MCF 10A (cell line): Measurements from ENCODE around the gene GLYATL1. TPM values are rescaled to one million over a fixed set of nuclear protein-coding genes. Genes with fewer than 3 reads are reported as not detected.

Experiments used
- BruUV-seq: library from RNA; stranded (reverse); fragments of 400-500 nt; replicated peaks from 2 replicates; lab custom pipeline; 2021; lab: Mats Ljungman, UMichigan
- CTCF ChIA-PET: fragments of 300-600 bp; sonication (Branson Sonifier 250); formaldehyde crosslinking; extraction: SDS; loops from one replicate; lab custom pipeline; 2021; ENCODE audit warnings: antibody characterized with exemption, inconsistent platforms; lab: Yijun Ruan, JAX
- POLR2A ChIA-PET: fragments of 300-600, 350-650 bp; sonication (Branson Sonifier 250); formaldehyde crosslinking; extraction: SDS; loops from one replicate; lab custom pipeline; 2020; ENCODE audit warnings: antibody characterized with exemption, inconsistent platforms; lab: Yijun Ruan, JAX
- DNase-seq: peaks from one replicate; pipeline ENCODE4 v3.0.0-alpha.2; 2018; ENCODE audit not compliant: unreplicated experiment
- H3K27ac Mint-ChIP-seq: one replicate; pipeline ENCODE4 v1.8.0; 2022; ENCODE audit warnings: mild to moderate bottlenecking, low read depth, mixed read lengths; ENCODE audit not compliant: unreplicated experiment
- H3K27me3 Mint-ChIP-seq: one replicate; pipeline ENCODE4 v1.8.0; 2022; ENCODE audit warnings: mixed read lengths; ENCODE audit not compliant: insufficient read depth, unreplicated experiment
- H3K36me3 Mint-ChIP-seq: one replicate; pipeline ENCODE4 v1.8.0; 2022; ENCODE audit warnings: mild to moderate bottlenecking, moderate library complexity, mixed read lengths; ENCODE audit not compliant: insufficient read depth, unreplicated experiment
- H3K4me1 Mint-ChIP-seq: one replicate; pipeline ENCODE4 v1.8.0; 2022; ENCODE audit warnings: mixed read lengths; ENCODE audit not compliant: insufficient read depth, unreplicated experiment
- H3K4me3 Mint-ChIP-seq: one replicate; pipeline ENCODE4 v1.8.0; 2022; ENCODE audit warnings: mild to moderate bottlenecking, moderate library complexity, mixed read lengths; ENCODE audit not compliant: unreplicated experiment
- H3K9me3 Mint-ChIP-seq: one replicate; pipeline ENCODE4 v1.8.0; 2022; ENCODE audit warnings: mixed read lengths; ENCODE audit not compliant: unreplicated experiment
- intact Hi-C: fragments of 100-400 bp; cut with micrococcal nuclease; formaldehyde crosslinking; loops from 2 replicates; pipeline ENCODE4 v1.14.1; 2022
- total RNA-seq: library from RNA; stranded (reverse); gene quantifications from 2 replicates; pipeline ENCODE4 v1.2.3, GENCODE V29; 2022
- TF ChIP-seq, protein P1 (sequence below): fragments of 200-600 bp; IDR thresholded peaks from one replicate; pipeline ENCODE4 v1.8.0; 2022; ENCODE audit warnings: antibody characterized with exemption, mild to moderate bottlenecking; ENCODE audit not compliant: unreplicated experiment

GLYATL1 gene
- total RNA-seq, 1 experiment from 2014 or later = not detected

DNA sequence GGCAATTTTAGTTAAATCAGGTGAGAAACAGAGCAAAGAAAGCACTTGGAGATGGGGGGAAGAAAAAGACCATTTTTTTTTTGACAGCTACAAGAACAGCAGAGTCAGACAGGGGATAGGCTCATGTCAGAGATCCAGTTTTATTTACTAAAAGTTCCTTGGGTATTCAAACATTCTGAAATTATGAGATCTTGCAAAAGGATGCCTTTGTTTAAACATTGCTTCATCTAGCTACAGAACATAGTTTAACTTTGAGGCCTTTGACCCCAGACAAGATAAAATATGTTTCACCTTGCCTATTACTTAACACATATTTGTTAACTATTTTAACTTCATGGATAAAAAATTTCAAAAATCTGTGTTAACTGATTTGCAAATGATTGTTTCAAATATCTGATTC, 6.4 kb downstream of the GLYATL1 start:
- Mint-ChIP-seq H3K4me3 (no peak overlapping the region), H3K36me3 (no peaks in the 10 kb centered on the region), H3K27me3 (no peaks in the 10 kb centered on the region), H3K9me3 (no peaks in the 10 kb centered on the region), H3K27ac (no peak overlapping the region), H3K4me1 (no peaks in the 10 kb centered on the region)
- no peak for DNase-seq
- TF ChIP-seq, protein P1, sequence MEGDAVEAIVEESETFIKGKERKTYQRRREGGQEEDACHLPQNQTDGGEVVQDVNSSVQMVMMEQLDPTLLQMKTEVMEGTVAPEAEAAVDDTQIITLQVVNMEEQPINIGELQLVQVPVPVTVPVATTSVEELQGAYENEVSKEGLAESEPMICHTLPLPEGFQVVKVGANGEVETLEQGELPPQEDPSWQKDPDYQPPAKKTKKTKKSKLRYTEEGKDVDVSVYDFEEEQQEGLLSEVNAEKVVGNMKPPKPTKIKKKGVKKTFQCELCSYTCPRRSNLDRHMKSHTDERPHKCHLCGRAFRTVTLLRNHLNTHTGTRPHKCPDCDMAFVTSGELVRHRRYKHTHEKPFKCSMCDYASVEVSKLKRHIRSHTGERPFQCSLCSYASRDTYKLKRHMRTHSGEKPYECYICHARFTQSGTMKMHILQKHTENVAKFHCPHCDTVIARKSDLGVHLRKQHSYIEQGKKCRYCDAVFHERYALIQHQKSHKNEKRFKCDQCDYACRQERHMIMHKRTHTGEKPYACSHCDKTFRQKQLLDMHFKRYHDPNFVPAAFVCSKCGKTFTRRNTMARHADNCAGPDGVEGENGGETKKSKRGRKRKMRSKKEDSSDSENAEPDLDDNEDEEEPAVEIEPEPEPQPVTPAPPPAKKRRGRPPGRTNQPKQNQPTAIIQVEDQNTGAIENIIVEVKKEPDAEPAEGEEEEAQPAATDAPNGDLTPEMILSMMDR = no peak
- no TSS peak for BruUV-seq
- ChIA-PET CTCF (interaction anchor here (0.6 to 0.9 kb wide), 2 partner anchors 10 to 20 kb away, joined by 3 to 4 read pairs; no protein-coding TSS in a partner anchor), POLR2A (no interaction called here)
- intact Hi-C loops = no loop called here

DNA sequence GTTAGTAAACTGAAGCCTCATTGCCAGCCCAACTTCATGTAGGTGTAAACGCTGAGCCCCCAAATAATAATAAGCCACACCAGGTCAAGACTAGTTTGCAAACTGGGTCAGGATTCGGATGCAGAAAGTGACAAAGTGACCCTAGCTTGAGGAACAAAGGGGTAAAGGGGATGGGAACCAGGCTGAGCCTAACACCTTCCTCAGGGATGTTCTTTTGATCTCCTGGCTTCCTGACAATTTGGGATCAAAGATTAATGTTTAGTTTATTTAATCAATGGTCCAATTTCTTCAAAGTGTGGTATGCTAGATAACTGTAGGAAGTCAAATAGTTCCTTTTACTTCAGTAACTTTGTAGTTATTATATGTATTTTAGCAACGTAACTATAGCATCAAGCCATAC, 9.9 kb downstream of the GLYATL1 start:
- Mint-ChIP-seq H3K4me1 (no peaks in the 10 kb centered on the region), H3K27ac (no peak overlapping the region), H3K9me3 (no peaks in the 10 kb centered on the region), H3K27me3 (no peaks in the 10 kb centered on the region), H3K4me3 (no peak overlapping the region), H3K36me3 (no peaks in the 10 kb centered on the region)
- CTCF ChIA-PET = interaction anchor here (0.7 kb wide), 1 partner anchor 161 kb away, joined by 3 read pairs; no protein-coding TSS in a partner anchor
- BruUV-seq = no TSS peak
- POLR2A ChIA-PET = no interaction called here
- TF ChIP-seq, protein P1 = no peak
- no peak for DNase-seq
- intact Hi-C loops = no loop called here

DNA sequence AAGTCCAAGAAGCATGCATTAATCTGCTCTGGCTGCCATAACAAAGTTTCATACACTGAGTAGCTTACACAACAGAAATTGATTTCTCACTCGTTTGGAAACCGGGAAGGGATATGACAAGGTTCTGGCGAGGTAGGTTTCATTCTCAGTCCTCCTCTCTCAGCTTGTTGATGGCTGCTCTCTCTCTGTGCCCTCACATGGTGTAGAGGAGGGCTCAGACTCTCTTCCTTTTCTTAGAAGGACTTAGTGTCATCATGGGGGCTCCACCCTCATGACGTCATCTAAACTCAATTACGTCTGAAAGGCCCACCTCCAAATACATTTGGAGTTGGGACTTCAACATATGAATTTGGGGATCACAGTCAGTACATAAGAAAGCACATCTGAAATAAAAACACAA, 18.6 kb downstream of the GLYATL1 start:
- DNase-seq = no peak
- BruUV-seq = no TSS peak
- H3K27ac Mint-ChIP-seq = no peak overlapping the region
- H3K36me3 Mint-ChIP-seq = no peaks in the 10 kb centered on the region
- ChIA-PET POLR2A (no interaction called here), CTCF (interaction anchor here (0.5 to 1.6 kb wide), 2 partner anchors 200 to 385 kb away, joined by 3 to 6 read pairs; no protein-coding TSS in a partner anchor)
- no peaks in the 10 kb centered on the region for H3K4me1 Mint-ChIP-seq
- no peaks in the 10 kb centered on the region for H3K27me3 Mint-ChIP-seq
- TF ChIP-seq, protein P1 = no peak
- no peaks in the 10 kb centered on the region for H3K9me3 Mint-ChIP-seq
- H3K4me3 Mint-ChIP-seq = no peak overlapping the region
- intact Hi-C loops = no loop called here

DNA sequence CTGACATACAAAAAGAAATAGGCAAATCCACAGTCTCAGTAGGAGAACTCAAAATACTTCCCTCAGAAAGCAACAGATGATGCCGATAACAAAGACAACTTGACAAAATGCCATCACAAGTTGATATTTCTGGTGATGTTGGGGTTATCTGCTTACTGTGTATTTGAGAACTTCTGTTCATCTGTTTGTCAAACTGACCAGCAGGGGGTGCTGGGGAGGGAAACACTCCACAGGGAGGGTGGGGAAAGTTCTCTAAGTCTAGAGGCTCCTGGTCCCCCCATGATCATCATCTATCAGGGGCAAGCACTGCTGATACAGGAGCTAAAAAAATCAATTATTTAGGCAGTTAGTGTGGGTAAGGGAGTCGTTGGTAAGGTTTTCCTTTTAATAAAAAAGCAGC, 19.2 kb downstream of the GLYATL1 start:
- ChIA-PET CTCF (interaction anchor here (1.6 kb wide), 1 partner anchor 200 kb away, joined by 6 read pairs; no protein-coding TSS in a partner anchor), POLR2A (no interaction called here)
- BruUV-seq = no TSS peak

More for the DNA sequence above, 19.2 kb downstream of the GLYATL1 start:
- Mint-ChIP-seq H3K27me3 (no peaks in the 10 kb centered on the region), H3K4me1 (no peaks in the 10 kb centered on the region), H3K9me3 (no peaks in the 10 kb centered on the region), H3K4me3 (no peak overlapping the region), H3K36me3 (no peaks in the 10 kb centered on the region), H3K27ac (no peak overlapping the region)
- TF ChIP-seq, protein P1 = peak; percentile 30
- peak; percentile 41 for DNase-seq
- intact Hi-C loops = no loop called here
